Measurements from ENCODE around the gene BBS9. TPM values are rescaled to one million over a fixed set of nuclear protein-coding genes. Genes with fewer than 3 reads are reported as not detected.

The BBS9 gene
- total RNA-seq, 4 donors from 2014 or later: 11.2 to 34.5 (median 20.4) TPM

GRCh38 chr7:33554046-33554445, 424.7 kb downstream of the BBS9 start:
- 22 to 43% methylated on average over 1 of the region's 1 CpG for WGBS, 2 donors (ENCODE audit: low coverage in 1 of 2)
- H3K4me3 ChIP-seq: no peak overlapping the region

GRCh38 chr7:33554576-33554975, 425.2 kb downstream of the BBS9 start:
- no peaks in the 10 kb centered on the region for H3K36me3 ChIP-seq
- no peaks in the 10 kb centered on the region for H3K27me3 ChIP-seq
- no peaks in the 10 kb centered on the region for H3K9me3 ChIP-seq
- no peak for TF ChIP-seq POLR2A (IDR thresholded peaks at IDR 0.05)
- TF ChIP-seq POLR2AphosphoS5 (IDR thresholded peaks at IDR 0.05): no peak
- no peak for TF ChIP-seq CTCF (IDR thresholded peaks at IDR 0.05)
- WGBS, 2 donors (ENCODE audit: low coverage in 1 of 2): 59 to 76% methylated on average over 4 of the region's 4 CpGs
- peaks cover 0 to 25% (median 0%) of the 10 kb centered on the region in 3 donors for H3K4me1 ChIP-seq
- no peak for ATAC-seq
- H3K27ac ChIP-seq: no peak overlapping the region
- H3K4me3 ChIP-seq: no peak overlapping the region

More at GRCh38 chr7:33554046-33554445, 424.7 kb downstream of the BBS9 start:
- H3K27me3 ChIP-seq: no peaks in the 10 kb centered on the region
- no peaks in the 10 kb centered on the region for H3K9me3 ChIP-seq
- H3K36me3 ChIP-seq: no peaks in the 10 kb centered on the region
- peaks cover 0 to 25% (median 0%) of the 10 kb centered on the region in 3 donors for H3K4me1 ChIP-seq
- ATAC-seq: no peak
- no peak overlapping the region for H3K27ac ChIP-seq
- TF ChIP-seq EP300 (IDR thresholded peaks at IDR 0.05): no peak
- no peak for TF ChIP-seq POLR2AphosphoS5 (IDR thresholded peaks at IDR 0.05)
- no peak for TF ChIP-seq CTCF (IDR thresholded peaks at IDR 0.05)
- TF ChIP-seq POLR2A (IDR thresholded peaks at IDR 0.05): no peak

GRCh38 chr7:33556472-33556871, 427.1 kb downstream of the BBS9 start:
- no peak for TF ChIP-seq POLR2AphosphoS5 (IDR thresholded peaks at IDR 0.05)
- TF ChIP-seq CTCF (IDR thresholded peaks at IDR 0.05): no peak
- TF ChIP-seq EP300 (IDR thresholded peaks at IDR 0.05): no peak
- Histone ChIP-seq H3K4me1 (peaks cover 0 to 13% (median 0%) of the 10 kb centered on the region in 3 donors), H3K27ac (no peak overlapping the region), H3K9me3 (no peaks in the 10 kb centered on the region), H3K36me3 (no peaks in the 10 kb centered on the region), H3K27me3 (no peaks in the 10 kb centered on the region), H3K4me3 (no peak overlapping the region)
- ATAC-seq: no peak

GRCh38 chr7:33558549-33559323, 429.4 kb downstream of the BBS9 start:
- TF ChIP-seq CTCF (IDR thresholded peaks at IDR 0.05) (no peak), POLR2A (IDR thresholded peaks at IDR 0.05) (no peak), EP300 (IDR thresholded peaks at IDR 0.05) (no peak), POLR2AphosphoS5 (IDR thresholded peaks at IDR 0.05) (no peak)
- Histone ChIP-seq H3K9me3 (no peaks in the 10 kb centered on the region), H3K27ac (no peak overlapping the region), H3K36me3 (no peaks in the 10 kb centered on the region), H3K4me3 (no peak overlapping the region), H3K27me3 (no peaks in the 10 kb centered on the region), H3K4me1 (peaks cover 0 to 13% (median 0%) of the 10 kb centered on the region in 3 donors)
- WGBS, 2 donors (ENCODE audit: low coverage in 1 of 2): 91 to 92% methylated on average over 6 of the region's 6 CpGs
- no peak for ATAC-seq

GRCh38 chr7:33559324-33559710, 430.0 kb downstream of the BBS9 start:
- H3K27ac ChIP-seq: no peak overlapping the region
- peaks cover 0 to 8% (median 0%) of the 10 kb centered on the region in 3 donors for H3K4me1 ChIP-seq
- no peak overlapping the region for H3K4me3 ChIP-seq
- no peak for ATAC-seq
- no peak for TF ChIP-seq EP300 (IDR thresholded peaks at IDR 0.05)
- TF ChIP-seq CTCF (IDR thresholded peaks at IDR 0.05): no peak
- TF ChIP-seq POLR2A (IDR thresholded peaks at IDR 0.05): no peak
- no peak for TF ChIP-seq POLR2AphosphoS5 (IDR thresholded peaks at IDR 0.05)
- no peaks in the 10 kb centered on the region for H3K9me3 ChIP-seq
- H3K27me3 ChIP-seq: no peaks in the 10 kb centered on the region
- 71 to 97% methylated on average over 5 of the region's 6 CpGs for WGBS, 2 donors (ENCODE audit: low coverage in 1 of 2)
- no peaks in the 10 kb centered on the region for H3K36me3 ChIP-seq

All from gastroesophageal sphincter (tissue), 4 donors.